GM19438 (cell line): ENCODE data around the gene FXN.
"Not testable (repeated sequence)": the region's sequence is repeated elsewhere in the genome, so short reads cannot be mapped to it uniquely, and the experiment has no call there.

Experiments used
- ATAC-seq: cut with Tn5 transposase; IDR thresholded peaks from one replicate; pipeline ENCODE4 v1.9.1; 2021; ENCODE audit warnings: low read depth; ENCODE audit not compliant: unreplicated experiment

Gene FXN

GRCh38 chr9:69035438-69036308 is at the start of gene FXN:
Gene FXN (plus strand): TSS chr9:69035752. CDS start chr9:69035783, 31 bp downstream.
- peak; percentile 83 for ATAC-seq

- not testable (repeated sequence) for ATAC-seq
Observed at GRCh38 chr9:68986949-68987348, 48.6 kb upstream of the FXN start.

- ATAC-seq = no peak
Observed at GRCh38 chr9:68991457-68991856, 44.1 kb upstream of the FXN start.

- ATAC-seq = no peak
Observed at GRCh38 chr9:68995776-68996175, 39.8 kb upstream of the FXN start.

GRCh38 chr9:68996462-68996861 is 39.1 kb upstream of the FXN start:
- ATAC-seq = no peak

GRCh38 chr9:68997666-68998065 is 37.9 kb upstream of the FXN start:
- no peak for ATAC-seq

GRCh38 chr9:68998385-68998784 is 37.2 kb upstream of the FXN start:
- ATAC-seq = no peak

- ATAC-seq = no peak
Observed at GRCh38 chr9:68998812-68999211, 36.7 kb upstream of the FXN start.

GRCh38 chr9:68999393-69000105 is 36.0 kb upstream of the FXN start:
- ATAC-seq = peak; percentile 88

GRCh38 chr9:69001921-69002320 is 33.6 kb upstream of the FXN start:
- ATAC-seq = no peak

- ATAC-seq = no peak
Observed at GRCh38 chr9:69003051-69003450, 32.5 kb upstream of the FXN start.

- no peak for ATAC-seq
Observed at GRCh38 chr9:69004836-69005235, 30.7 kb upstream of the FXN start.

GRCh38 chr9:69009708-69010107 is 25.8 kb upstream of the FXN start:
- ATAC-seq = no peak

GRCh38 chr9:69012696-69013381 is 22.7 kb upstream of the FXN start:
- ATAC-seq = peak; percentile 55

GRCh38 chr9:69013382-69013727 is 22.2 kb upstream of the FXN start:
- ATAC-seq = no peak

GRCh38 chr9:69014013-69014412 is 21.5 kb upstream of the FXN start, which contains the start of gene PRKACG:
Gene PRKACG (minus strand): TSS chr9:69014113. CDS start chr9:69014092, 21 bp downstream.
- no peak for ATAC-seq

GRCh38 chr9:69016191-69017096 is 19.1 kb upstream of the FXN start:
- ATAC-seq = no peak

GRCh38 chr9:69018737-69019136 is 16.8 kb upstream of the FXN start:
- ATAC-seq = no peak

- no peak for ATAC-seq
Observed at GRCh38 chr9:69019808-69020207, 15.7 kb upstream of the FXN start.
